Kidney epithelial cell (primary cell): ENCODE measurements around the gene TNNI3K. TPM values are rescaled to one million over a fixed set of nuclear protein-coding genes. Genes with fewer than 3 reads are reported as not detected.

Experiments used
- DNase-seq: peaks from one replicate; pipeline ENCODE4 v3.0.0-alpha.2; 2010; ENCODE audit warnings: low read depth
- H3K27me3 ChIP-seq: 2 replicates; pipeline ENCODE4 v1.6.0; 2011; ENCODE audit warnings: low read length; ENCODE audit not compliant: control insufficient read depth, insufficient read depth
- H3K36me3 ChIP-seq: 2 replicates; pipeline ENCODE4 v1.5.1; 2011; ENCODE audit warnings: low read length; ENCODE audit not compliant: control insufficient read depth, insufficient read depth
- H3K4me3 ChIP-seq: 2 replicates; pipeline ENCODE4 v1.5.1; 2011; ENCODE audit warnings: low read depth, mild to moderate bottlenecking, control low read depth, low read length
- CTCF ChIP-seq: IDR thresholded peaks from 2 replicates; pipeline ENCODE4 v1.5.1; 2011; ENCODE audit warnings: mild to moderate bottlenecking, moderate library complexity, low read length, control low read depth, inconsistent platforms; ENCODE audit not compliant: insufficient read depth, poor library complexity, severe bottlenecking
- total RNA-seq: library from RNA; depleted of rRNA; stranded (reverse); fragments of >200 nt; gene quantifications from 2 replicates; pipeline ENCODE4 v1.2.3, GENCODE V29; 2015

TNNI3K gene
- total RNA-seq, 1 donor from 2014 or later: not detected

- TF ChIP-seq CTCF: no peak
- DNase-seq: no peak
- no peaks in the 10 kb centered on the region for H3K36me3 ChIP-seq
- no peaks in the 10 kb centered on the region for H3K27me3 ChIP-seq
- H3K4me3 ChIP-seq: no peak overlapping the region
Observed at GRCh38 chr1:74199504-74199903, 35.7 kb upstream of the TNNI3K start.

GRCh38 chr1:74205266-74205665 is 29.9 kb upstream of the TNNI3K start:
- H3K36me3 ChIP-seq: no peaks in the 10 kb centered on the region
- H3K27me3 ChIP-seq: no peaks in the 10 kb centered on the region
- no peak for TF ChIP-seq CTCF
- H3K4me3 ChIP-seq: no peak overlapping the region
- no peak for DNase-seq

- Histone ChIP-seq H3K4me3 (no peak overlapping the region), H3K36me3 (no peaks in the 10 kb centered on the region), H3K27me3 (no peaks in the 10 kb centered on the region)
- no peak for TF ChIP-seq CTCF
- DNase-seq: no peak
Observed at GRCh38 chr1:74215229-74215628, 20.0 kb upstream of the TNNI3K start.

DNA sequence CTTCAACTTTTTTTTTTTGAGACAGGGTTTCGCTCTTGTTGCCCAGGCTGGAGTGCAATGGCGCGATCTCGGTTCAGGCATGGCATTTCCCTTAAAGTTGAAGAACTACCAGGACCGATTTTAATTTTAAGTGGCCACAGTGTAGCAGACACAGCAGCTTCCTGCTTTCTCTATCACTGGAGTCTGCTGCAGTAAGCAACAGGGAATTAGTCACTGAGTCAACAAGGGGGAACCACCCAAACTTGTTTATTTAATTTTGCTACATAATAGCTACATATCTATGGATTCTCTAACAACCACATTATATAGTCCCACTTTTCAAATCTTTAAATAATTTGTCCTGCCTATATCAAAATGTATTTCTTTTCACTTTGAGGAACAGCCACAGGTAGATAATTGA is 12.5 kb upstream of the TNNI3K start:
- Histone ChIP-seq H3K36me3 (no peaks in the 10 kb centered on the region), H3K4me3 (no peak overlapping the region), H3K27me3 (no peaks in the 10 kb centered on the region)
- DNase-seq: no peak
- TF ChIP-seq CTCF: no peak

- Histone ChIP-seq H3K4me3 (no peak overlapping the region), H3K27me3 (no peaks in the 10 kb centered on the region), H3K36me3 (no peaks in the 10 kb centered on the region)
- DNase-seq: no peak
- no peak for TF ChIP-seq CTCF
Observed at GRCh38 chr1:74223453-74223852, 11.7 kb upstream of the TNNI3K start.

DNA sequence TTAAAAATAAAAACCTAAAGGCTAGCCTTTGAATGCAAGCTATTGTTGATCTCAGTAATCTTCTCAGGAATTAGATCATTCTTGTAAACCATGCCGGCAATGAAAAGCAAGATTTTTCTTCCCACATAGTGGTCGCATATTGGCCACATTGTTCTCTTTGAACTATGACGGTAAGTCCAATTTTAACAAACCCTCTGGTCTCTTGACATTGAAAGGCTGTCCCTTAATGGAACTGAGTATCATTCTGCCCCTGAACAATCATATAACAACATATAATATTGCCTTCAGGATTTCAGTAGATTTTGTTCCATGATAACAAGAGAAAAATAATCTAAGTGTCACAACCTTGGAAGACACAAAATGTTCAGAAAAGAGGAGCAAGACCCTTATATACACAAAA is 1.3 kb downstream of the TNNI3K start:
- TF ChIP-seq CTCF: no peak
- Histone ChIP-seq H3K27me3 (no peaks in the 10 kb centered on the region), H3K36me3 (no peaks in the 10 kb centered on the region), H3K4me3 (no peak overlapping the region)
- no peak for DNase-seq
